DOHH2 (cell line): ENCODE results near the gene LRRC75A.

Source experiments
- CTCF ChIP-seq: fragments of 200-600 bp; sonication (generic); IDR thresholded peaks from one replicate; pipeline ENCODE4 v1.5.1; 2014; ENCODE audit warnings: antibody characterized with exemption, mild to moderate bottlenecking, low read depth, low read length; ENCODE audit not compliant: poor library complexity, severe bottlenecking
- EZH2phosphoT487 ChIP-seq: fragments of 200-600 bp; sonication (generic); IDR thresholded peaks from 2 replicates; pipeline ENCODE4 v1.6.1; 2017; ENCODE audit warnings: borderline replicate concordance, mild to moderate bottlenecking, antibody characterized with exemption, low read length, moderate library complexity, mixed read lengths

GRCh38 chr17:16470265-16470664 lies 21.7 kb downstream of the LRRC75A start:
- TF ChIP-seq CTCF (no peak), EZH2phosphoT487 (no peak)
